Prostate gland (tissue), 2 donors: ENCODE data around the gene OVCA2.

Source experiments
- POLR2A ChIP-seq: fragments of 450-650 bp; IDR thresholded peaks from one replicate; pipeline ENCODE4 v1.6.1; 2016; ENCODE audit warnings: antibody characterized with exemption, mild to moderate bottlenecking
- POLR2AphosphoS5 ChIP-seq: sonication (generic); formaldehyde crosslinking; IDR thresholded peaks from one replicate; pipeline ENCODE4 v1.6.1; 2017; ENCODE audit warnings: antibody characterized with exemption
- TF ChIP-seq, protein P1 (sequence below), 4 experiments: fragments of 200-600 bp in 2 of 4; fragments of 450-650 bp in 2 of 4; sonication (generic) in 2 of 4; IDR thresholded peaks; 1 replicate in 3 of 4; 2 replicates in 1 of 4; pipeline ENCODE4 v1.5.1; 2016 to 2019; ENCODE audit warnings: antibody characterized with exemption in 4 of 4, mild to moderate bottlenecking in 2 of 4, moderate library complexity in 2 of 4

DNA sequence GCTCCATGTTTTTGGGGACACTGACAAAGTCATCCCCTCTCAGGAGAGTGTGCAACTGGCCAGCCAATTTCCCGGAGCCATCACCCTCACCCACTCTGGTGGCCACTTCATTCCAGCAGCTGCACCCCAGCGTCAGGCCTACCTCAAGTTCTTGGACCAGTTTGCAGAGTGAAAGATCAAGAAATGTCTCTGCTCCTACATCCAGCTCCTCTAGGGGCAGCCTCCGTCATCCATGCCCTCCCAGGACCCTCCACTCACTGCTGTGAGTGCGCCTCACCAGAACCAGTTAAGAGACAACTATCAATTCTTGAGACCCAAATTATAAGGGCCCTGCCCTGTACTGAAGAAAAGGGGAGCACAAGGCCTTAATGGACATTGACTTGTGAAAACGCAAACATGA is 1.1 kb downstream of the OVCA2 start:
- TF ChIP-seq POLR2A: no peak
- TF ChIP-seq, protein P1, sequence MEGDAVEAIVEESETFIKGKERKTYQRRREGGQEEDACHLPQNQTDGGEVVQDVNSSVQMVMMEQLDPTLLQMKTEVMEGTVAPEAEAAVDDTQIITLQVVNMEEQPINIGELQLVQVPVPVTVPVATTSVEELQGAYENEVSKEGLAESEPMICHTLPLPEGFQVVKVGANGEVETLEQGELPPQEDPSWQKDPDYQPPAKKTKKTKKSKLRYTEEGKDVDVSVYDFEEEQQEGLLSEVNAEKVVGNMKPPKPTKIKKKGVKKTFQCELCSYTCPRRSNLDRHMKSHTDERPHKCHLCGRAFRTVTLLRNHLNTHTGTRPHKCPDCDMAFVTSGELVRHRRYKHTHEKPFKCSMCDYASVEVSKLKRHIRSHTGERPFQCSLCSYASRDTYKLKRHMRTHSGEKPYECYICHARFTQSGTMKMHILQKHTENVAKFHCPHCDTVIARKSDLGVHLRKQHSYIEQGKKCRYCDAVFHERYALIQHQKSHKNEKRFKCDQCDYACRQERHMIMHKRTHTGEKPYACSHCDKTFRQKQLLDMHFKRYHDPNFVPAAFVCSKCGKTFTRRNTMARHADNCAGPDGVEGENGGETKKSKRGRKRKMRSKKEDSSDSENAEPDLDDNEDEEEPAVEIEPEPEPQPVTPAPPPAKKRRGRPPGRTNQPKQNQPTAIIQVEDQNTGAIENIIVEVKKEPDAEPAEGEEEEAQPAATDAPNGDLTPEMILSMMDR (IDR thresholded peaks at IDR 0.05): no peak
- no peak for TF ChIP-seq POLR2AphosphoS5
